MM.1S (cell line): ENCODE data around the gene EP400.

Source experiments
- DNase-seq: peaks from one replicate; pipeline ENCODE4 v3.0.0-alpha.2; 2015
- H2AFZ ChIP-seq: fragments of 300-600 bp; sonication (generic); 2 replicates; pipeline ENCODE4 v1.6.0; 2016; ENCODE audit warnings: antibody characterized with exemption, low read length
- H3F3A ChIP-seq: fragments of 300-600 bp; sonication (generic); 2 replicates; pipeline ENCODE4 v1.6.1; 2016; ENCODE audit warnings: mild to moderate bottlenecking, antibody characterized with exemption, low read length, moderate library complexity, mixed read lengths; ENCODE audit not compliant: insufficient read depth
- H3K27ac ChIP-seq: fragments of 300-600 bp; sonication (generic); 2 replicates; pipeline ENCODE4 v1.5.1; 2016; ENCODE audit warnings: mild to moderate bottlenecking, low read length
- H3K27me3 ChIP-seq: fragments of 300-600 bp; sonication (generic); replicated peaks from 2 replicates; pipeline ENCODE4 v1.6.0; 2016; ENCODE audit warnings: low read length; ENCODE audit not compliant: insufficient read depth
- H3K36me3 ChIP-seq: fragments of 300-600 bp; sonication (generic); replicated peaks from 2 replicates; pipeline ENCODE4 v1.6.1; 2016; ENCODE audit warnings: mild to moderate bottlenecking, low read length, mixed read lengths; ENCODE audit not compliant: insufficient read depth
- H3K4me1 ChIP-seq: fragments of 300-600 bp; sonication (generic); 2 replicates; pipeline ENCODE4 v1.6.1; 2016; ENCODE audit warnings: low read length, mixed read lengths
- H3K4me2 ChIP-seq: fragments of 300-600 bp; sonication (generic); 2 replicates; pipeline ENCODE4 v1.6.0; 2016; ENCODE audit warnings: low read depth, low read length
- H3K4me3 ChIP-seq: fragments of 300-600 bp; sonication (generic); 2 replicates; pipeline ENCODE4 v1.5.1; 2016; ENCODE audit warnings: low read length, mixed read lengths
- H3K79me2 ChIP-seq: fragments of 300-600 bp; sonication (generic); 2 replicates; pipeline ENCODE4 v1.6.1; 2016; ENCODE audit warnings: mixed run types, low read length, mixed read lengths
- H3K9ac ChIP-seq: fragments of 300-600 bp; sonication (generic); 2 replicates; pipeline ENCODE4 v1.6.1; 2016; ENCODE audit warnings: low read length, mixed read lengths
- H3K9me2 ChIP-seq: fragments of 300-600 bp; sonication (generic); replicated peaks from 2 replicates; pipeline ENCODE4 v1.6.1; 2016; ENCODE audit warnings: mild to moderate bottlenecking, low read length, mixed read lengths; ENCODE audit not compliant: insufficient read depth
- H3K9me3 ChIP-seq: fragments of 300-600 bp; sonication (generic); replicated peaks from 2 replicates; pipeline ENCODE4 v1.6.1; 2016; ENCODE audit warnings: mild to moderate bottlenecking, low read length, mixed read lengths; ENCODE audit not compliant: insufficient read depth
- H4K20me1 ChIP-seq: fragments of 300-600 bp; sonication (generic); 2 replicates; pipeline ENCODE4 v1.6.1; 2016; ENCODE audit warnings: mild to moderate bottlenecking, low read length, moderate library complexity, mixed read lengths; ENCODE audit not compliant: insufficient read depth
- EZH2 ChIP-seq: fragments of 300-600 bp; sonication (generic); optimal IDR thresholded peaks from 2 replicates; pipeline ENCODE3; 2017; ENCODE audit warnings: low read depth, mild to moderate bottlenecking, antibody characterized with exemption, low read length, mixed read lengths
- EZH2phosphoT487 ChIP-seq: fragments of 300-600 bp; sonication (generic); IDR thresholded peaks from 2 replicates; pipeline ENCODE4 v1.6.1; 2018; ENCODE audit warnings: antibody characterized with exemption, low read length
- TF ChIP-seq, protein P1 (sequence below): fragments of 300-600 bp; sonication (generic); IDR thresholded peaks from 2 replicates; pipeline ENCODE4 v1.5.1; 2016; ENCODE audit warnings: antibody characterized with exemption, low read length, mixed read lengths

The EP400 gene

DNA sequence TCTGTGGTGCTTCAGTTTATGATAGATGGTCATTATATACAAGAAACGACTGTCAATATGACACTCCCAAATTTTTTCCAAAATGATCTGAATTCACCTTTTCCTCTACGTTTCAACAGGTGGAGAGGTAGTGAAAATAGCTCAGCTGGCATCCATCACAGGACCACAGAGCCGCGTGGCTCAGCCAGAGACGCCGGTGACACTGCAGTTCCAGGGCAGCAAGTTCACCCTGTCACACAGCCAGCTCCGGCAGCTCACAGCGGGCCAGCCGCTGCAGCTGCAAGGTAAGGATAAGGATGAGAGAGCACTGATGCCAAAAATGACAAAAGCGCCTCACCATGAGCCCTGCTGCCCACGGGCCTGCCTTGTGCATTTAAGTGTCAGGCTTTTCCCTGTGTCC lies 73.9 kb downstream of the EP400 start:
- Histone ChIP-seq H3K9me2 (no peaks in the 10 kb centered on the region), H2AFZ (no peak overlapping the region), H3K4me2 (no peak overlapping the region), H3K27me3 (no peaks in the 10 kb centered on the region), H3K4me3 (no peak overlapping the region), H3K27ac (no peak overlapping the region), H3K79me2 (no peaks in the 10 kb centered on the region), H3K9ac (no peak overlapping the region), H3K4me1 (no peaks in the 10 kb centered on the region), H4K20me1 (no peaks in the 10 kb centered on the region), H3K9me3 (no peaks in the 10 kb centered on the region), H3F3A (no peaks in the 10 kb centered on the region), H3K36me3 (no peaks in the 10 kb centered on the region)
- no peak for TF ChIP-seq EZH2phosphoT487
- TF ChIP-seq EZH2: no peak
- TF ChIP-seq, protein P1, sequence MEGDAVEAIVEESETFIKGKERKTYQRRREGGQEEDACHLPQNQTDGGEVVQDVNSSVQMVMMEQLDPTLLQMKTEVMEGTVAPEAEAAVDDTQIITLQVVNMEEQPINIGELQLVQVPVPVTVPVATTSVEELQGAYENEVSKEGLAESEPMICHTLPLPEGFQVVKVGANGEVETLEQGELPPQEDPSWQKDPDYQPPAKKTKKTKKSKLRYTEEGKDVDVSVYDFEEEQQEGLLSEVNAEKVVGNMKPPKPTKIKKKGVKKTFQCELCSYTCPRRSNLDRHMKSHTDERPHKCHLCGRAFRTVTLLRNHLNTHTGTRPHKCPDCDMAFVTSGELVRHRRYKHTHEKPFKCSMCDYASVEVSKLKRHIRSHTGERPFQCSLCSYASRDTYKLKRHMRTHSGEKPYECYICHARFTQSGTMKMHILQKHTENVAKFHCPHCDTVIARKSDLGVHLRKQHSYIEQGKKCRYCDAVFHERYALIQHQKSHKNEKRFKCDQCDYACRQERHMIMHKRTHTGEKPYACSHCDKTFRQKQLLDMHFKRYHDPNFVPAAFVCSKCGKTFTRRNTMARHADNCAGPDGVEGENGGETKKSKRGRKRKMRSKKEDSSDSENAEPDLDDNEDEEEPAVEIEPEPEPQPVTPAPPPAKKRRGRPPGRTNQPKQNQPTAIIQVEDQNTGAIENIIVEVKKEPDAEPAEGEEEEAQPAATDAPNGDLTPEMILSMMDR: no peak
- DNase-seq: no peak

DNA sequence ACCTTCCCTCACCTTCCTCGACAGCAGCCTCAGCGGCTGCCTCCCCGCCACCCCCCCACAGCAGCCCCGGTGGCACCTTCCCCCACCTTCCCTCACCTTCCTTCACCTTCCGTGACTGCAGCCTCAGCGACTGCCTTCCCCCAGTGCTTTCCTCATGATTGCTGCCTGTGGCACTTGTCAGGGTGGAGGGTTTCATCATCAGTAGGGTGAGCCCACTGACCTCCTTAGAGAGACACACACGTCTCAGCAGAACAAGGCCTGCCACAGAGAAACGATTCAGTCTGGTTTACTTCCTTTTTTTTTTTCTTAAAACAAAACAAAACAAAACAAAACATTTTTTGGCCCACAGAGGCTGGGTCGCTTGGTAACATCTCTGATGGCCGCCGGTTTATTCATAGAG lies 75.0 kb downstream of the EP400 start:
- DNase-seq: no peak
- H3K9me3 ChIP-seq: no peaks in the 10 kb centered on the region
- no peaks in the 10 kb centered on the region for H3K36me3 ChIP-seq
- H3K27me3 ChIP-seq: no peaks in the 10 kb centered on the region
- no peak overlapping the region for H3K4me2 ChIP-seq
- TF ChIP-seq EZH2phosphoT487 (no peak), EZH2 (no peak)
- TF ChIP-seq, protein P1: no peak
- no peak overlapping the region for H3K4me3 ChIP-seq
- H3F3A ChIP-seq: no peaks in the 10 kb centered on the region
- no peaks in the 10 kb centered on the region for H3K4me1 ChIP-seq
- H3K79me2 ChIP-seq: no peaks in the 10 kb centered on the region
- H2AFZ ChIP-seq: no peak overlapping the region
- no peaks in the 10 kb centered on the region for H4K20me1 ChIP-seq
- no peak overlapping the region for H3K27ac ChIP-seq
- no peak overlapping the region for H3K9ac ChIP-seq
- no peaks in the 10 kb centered on the region for H3K9me2 ChIP-seq

DNA sequence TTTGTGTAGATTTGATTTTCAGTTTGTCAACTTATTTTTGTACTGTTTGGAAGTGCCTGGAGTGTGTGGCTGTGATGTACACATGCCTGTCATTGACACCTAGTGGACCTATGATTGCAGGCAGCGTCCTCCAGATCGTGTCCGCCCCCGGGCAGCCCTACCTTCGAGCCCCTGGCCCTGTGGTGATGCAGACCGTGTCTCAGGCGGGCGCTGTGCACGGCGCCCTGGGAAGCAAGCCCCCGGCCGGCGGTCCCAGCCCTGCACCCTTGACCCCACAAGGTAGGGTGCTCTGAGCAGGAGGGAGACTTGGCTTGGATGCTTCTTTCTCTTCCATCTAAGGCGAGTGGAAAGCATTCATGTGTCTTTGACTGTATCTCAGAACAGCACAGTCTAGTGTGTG lies 75.8 kb downstream of the EP400 start:
- no peak overlapping the region for H2AFZ ChIP-seq
- H3K27ac ChIP-seq: no peak overlapping the region
- TF ChIP-seq EZH2 (no peak), EZH2phosphoT487 (no peak)
- TF ChIP-seq, protein P1: no peak
- no peak overlapping the region for H3K4me2 ChIP-seq
- no peaks in the 10 kb centered on the region for H3K9me3 ChIP-seq
- H3K4me1 ChIP-seq: no peaks in the 10 kb centered on the region
- H3K79me2 ChIP-seq: no peaks in the 10 kb centered on the region
- H3K9ac ChIP-seq: no peak overlapping the region
- H4K20me1 ChIP-seq: no peaks in the 10 kb centered on the region
- no peak overlapping the region for H3K4me3 ChIP-seq
- H3K27me3 ChIP-seq: no peaks in the 10 kb centered on the region
- no peak for DNase-seq
- no peaks in the 10 kb centered on the region for H3F3A ChIP-seq
- H3K36me3 ChIP-seq: no peaks in the 10 kb centered on the region
- no peaks in the 10 kb centered on the region for H3K9me2 ChIP-seq
